Neural progenitor cell (in vitro differentiated cells): ENCODE data around the gene CACNB4.

ENCODE experiments used
- EZH2 ChIP-seq: fragments of 200-600 bp; sonication (generic); IDR thresholded peaks from 2 replicates; pipeline ENCODE4 v1.6.1; 2017; ENCODE audit warnings: antibody characterized with exemption, mild to moderate bottlenecking, moderate library complexity
- EZH2phosphoT487 ChIP-seq: fragments of 200-600 bp; sonication (generic); IDR thresholded peaks from 2 replicates; pipeline ENCODE4 v1.6.1; 2017; ENCODE audit warnings: antibody characterized with exemption
- TF ChIP-seq, protein P1 (sequence below): fragments of 200-600 bp; sonication (generic); IDR thresholded peaks from 2 replicates; pipeline ENCODE4 v1.5.1; 2017; ENCODE audit warnings: antibody characterized with exemption, mild to moderate bottlenecking

DNA sequence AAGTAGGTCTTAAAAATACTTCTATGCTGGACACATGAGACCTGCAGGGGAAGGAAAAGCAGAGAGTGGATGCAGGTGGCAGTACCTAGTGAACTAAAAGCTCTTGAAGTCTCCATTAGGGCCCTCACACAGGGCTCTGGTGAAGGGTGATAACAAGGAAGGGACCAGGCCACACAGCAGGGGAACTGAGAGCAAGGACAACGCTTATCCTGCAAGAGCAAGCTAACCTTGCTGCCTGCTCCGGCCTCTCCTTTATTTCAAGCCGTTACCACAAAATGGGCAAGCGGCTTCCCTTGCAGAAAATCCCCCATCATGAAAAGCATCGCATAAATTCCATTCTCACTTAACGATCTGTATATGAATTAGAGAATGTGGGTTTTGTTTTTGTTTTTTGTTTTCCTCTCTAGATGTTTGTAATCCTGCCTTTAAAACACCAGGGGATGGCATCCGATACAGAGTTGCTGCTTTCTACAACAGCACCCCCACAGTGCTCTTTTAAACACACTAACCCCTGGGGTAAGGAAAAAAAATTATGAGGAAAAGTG lies 64.5 kb downstream of the CACNB4 start:
- peak; percentile 78 for TF ChIP-seq EZH2phosphoT487
- TF ChIP-seq EZH2: no peak
- TF ChIP-seq, protein P1, sequence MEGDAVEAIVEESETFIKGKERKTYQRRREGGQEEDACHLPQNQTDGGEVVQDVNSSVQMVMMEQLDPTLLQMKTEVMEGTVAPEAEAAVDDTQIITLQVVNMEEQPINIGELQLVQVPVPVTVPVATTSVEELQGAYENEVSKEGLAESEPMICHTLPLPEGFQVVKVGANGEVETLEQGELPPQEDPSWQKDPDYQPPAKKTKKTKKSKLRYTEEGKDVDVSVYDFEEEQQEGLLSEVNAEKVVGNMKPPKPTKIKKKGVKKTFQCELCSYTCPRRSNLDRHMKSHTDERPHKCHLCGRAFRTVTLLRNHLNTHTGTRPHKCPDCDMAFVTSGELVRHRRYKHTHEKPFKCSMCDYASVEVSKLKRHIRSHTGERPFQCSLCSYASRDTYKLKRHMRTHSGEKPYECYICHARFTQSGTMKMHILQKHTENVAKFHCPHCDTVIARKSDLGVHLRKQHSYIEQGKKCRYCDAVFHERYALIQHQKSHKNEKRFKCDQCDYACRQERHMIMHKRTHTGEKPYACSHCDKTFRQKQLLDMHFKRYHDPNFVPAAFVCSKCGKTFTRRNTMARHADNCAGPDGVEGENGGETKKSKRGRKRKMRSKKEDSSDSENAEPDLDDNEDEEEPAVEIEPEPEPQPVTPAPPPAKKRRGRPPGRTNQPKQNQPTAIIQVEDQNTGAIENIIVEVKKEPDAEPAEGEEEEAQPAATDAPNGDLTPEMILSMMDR: no peak
